Thoracic aorta (tissue), 2 donors: ENCODE data around the gene SOCS3. TPM values are rescaled to one million over a fixed set of nuclear protein-coding genes. Genes with fewer than 3 reads are reported as not detected.

ENCODE experiments used
- ATAC-seq: fragments of 150-250 bp; one replicate; pipeline ENCODE4 v1.8.0; 2017; ENCODE audit warnings: low read depth; ENCODE audit not compliant: insufficient number of reproducible peaks, low FRiP score
- DNase-seq: peaks from one replicate; pipeline ENCODE4 v3.0.0-alpha.2; 2020; ENCODE audit warnings: low spot score
- H3K27ac ChIP-seq, 2 donors: fragments of 200-600 bp; sonication (generic); 1 replicate in 1 of 2; 2 replicates in 1 of 2; pipeline ENCODE4 v1.5.1; 2016; ENCODE audit warnings: mild to moderate bottlenecking in 2 of 2, moderate library complexity in 2 of 2
- H3K27me3 ChIP-seq: fragments of 200-600 bp; sonication (generic); replicated peaks from 2 replicates; pipeline ENCODE4 v1.6.0; 2016; ENCODE audit warnings: mild to moderate bottlenecking; ENCODE audit not compliant: insufficient read depth
- H3K36me3 ChIP-seq: fragments of 200-600 bp; sonication (generic); one replicate; pipeline ENCODE4 v1.5.1; 2016
- H3K4me1 ChIP-seq, 2 donors: fragments of 200-600 bp; sonication (generic); 1 replicate in 1 of 2; 2 replicates in 1 of 2; pipeline versions ENCODE4 v1.5.1 to v1.6.0; 2016; ENCODE audit warnings: low read depth in 2 of 2, mild to moderate bottlenecking in 1 of 2; ENCODE audit not compliant: control insufficient read depth in 1 of 2
- H3K4me3 ChIP-seq: fragments of 200-600 bp; sonication (generic); 2 replicates; pipeline ENCODE4 v1.5.1; 2016; ENCODE audit warnings: mild to moderate bottlenecking
- H3K9me3 ChIP-seq: fragments of 200-600 bp; sonication (generic); 2 replicates; pipeline ENCODE4 v1.5.1; 2016
- CTCF ChIP-seq: fragments of 200-600 bp; sonication (generic); IDR thresholded peaks from one replicate; pipeline ENCODE4 v1.5.1; 2019; ENCODE audit warnings: antibody characterized with exemption
- total RNA-seq, 2 donors: library from RNA; depleted of rRNA; stranded (reverse); fragments of >200 nt; gene quantifications; one replicate each; pipeline versions ENCODE4 v1.1.0 to v1.2.3, GENCODE V29; 2016

SOCS3 gene
- total RNA-seq, 2 donors from 2014 or later, result 313 to 361 TPM

GRCh38 chr17:78362671-78363070 is 2.8 kb upstream of the SOCS3 start:
- ATAC-seq (no peak), DNase-seq (no peak)
- Histone ChIP-seq H3K4me1 (peaks cover 13 to 38% of the 10 kb centered on the region in 2 donors), H3K4me3 (no peak overlapping the region), H3K27ac (no peak overlapping the region), H3K27me3 (no peaks in the 10 kb centered on the region), H3K36me3 (peaks cover 9% of the 10 kb centered on the region), H3K9me3 (no peaks in the 10 kb centered on the region)
- no peak for TF ChIP-seq CTCF

- no peak for DNase-seq
- H3K9me3 ChIP-seq, result no peaks in the 10 kb centered on the region
- TF ChIP-seq CTCF, result no peak
- H3K36me3 ChIP-seq, result peaks cover 10% of the 10 kb centered on the region
- peaks cover 17 to 42% of the 10 kb centered on the region in 2 donors for H3K4me1 ChIP-seq
- no peak for ATAC-seq
- H3K27ac ChIP-seq, result no peak overlapping the region
- H3K27me3 ChIP-seq, result no peaks in the 10 kb centered on the region
- no peak overlapping the region for H3K4me3 ChIP-seq
Observed at GRCh38 chr17:78362232-78362631, 2.4 kb upstream of the SOCS3 start.

- H3K27me3 ChIP-seq, result no peaks in the 10 kb centered on the region
- H3K27ac ChIP-seq, result peak overlapping the region in 1 of 2 donors; percentile 95
- ATAC-seq (no peak), DNase-seq (no peak)
- TF ChIP-seq CTCF, result no peak
- no peak overlapping the region for H3K4me3 ChIP-seq
- H3K36me3 ChIP-seq, result peaks cover 10% of the 10 kb centered on the region
- H3K4me1 ChIP-seq, result peaks cover 20 to 42% of the 10 kb centered on the region in 2 donors
- no peaks in the 10 kb centered on the region for H3K9me3 ChIP-seq
Observed at GRCh38 chr17:78361225-78361701, 1.4 kb upstream of the SOCS3 start.

- peaks cover 21 to 38% of the 10 kb centered on the region in 2 donors for H3K4me1 ChIP-seq
- TF ChIP-seq CTCF, result peak; percentile 93
- ATAC-seq (no peak), DNase-seq (no peak)
- H3K9me3 ChIP-seq, result no peaks in the 10 kb centered on the region
- H3K27me3 ChIP-seq, result no peaks in the 10 kb centered on the region
- H3K4me3 ChIP-seq, result peak overlapping the region; percentile 97
- H3K36me3 ChIP-seq, result peaks cover 10% of the 10 kb centered on the region
- peak overlapping the region; percentile 95 to 97 for H3K27ac ChIP-seq
Observed at GRCh38 chr17:78360371-78361224, 721 bp upstream of the SOCS3 start.

- H3K27ac ChIP-seq, result peak overlapping the region; percentile 97
- TF ChIP-seq CTCF, result no peak
- H3K9me3 ChIP-seq, result no peaks in the 10 kb centered on the region
- H3K36me3 ChIP-seq, result peaks cover 10% of the 10 kb centered on the region
- DNase-seq, result no peak
- H3K27me3 ChIP-seq, result no peaks in the 10 kb centered on the region
- H3K4me3 ChIP-seq, result peak overlapping the region; percentile 97
- H3K4me1 ChIP-seq, result peaks cover 24 to 41% of the 10 kb centered on the region in 2 donors
- ATAC-seq, result no peak
Observed at GRCh38 chr17:78359321-78359996, 418 bp downstream of the SOCS3 start.
